Natural killer cell (primary cell): ENCODE results near the gene TAAR1. TPM values are rescaled to one million over a fixed set of nuclear protein-coding genes. Genes with fewer than 3 reads are reported as not detected.

ENCODE experiments used
- ATAC-seq, 3 donors: fragments of 150-1000 bp in 2 of 3; fragments of 200-7000 bp in 1 of 3; cut with Tn5 transposase; 1 replicate in 1 of 3; 2 replicates in 2 of 3; pipeline ENCODE4 v1.10.0; 2021; ENCODE audit warnings: mild to moderate bottlenecking in 2 of 3, moderate library complexity in 2 of 3
- DNase-seq, 2 donors: peaks; one replicate each; pipeline versions ENCODE4 v3.0.0 to v3.0.0-alpha.2; 2013 to 2021; ENCODE audit warnings: mixed read lengths in 1 of 2
- H3K27ac ChIP-seq: one replicate; pipeline ENCODE4 v1.5.1; 2013; ENCODE audit warnings: mild to moderate bottlenecking, low read length
- H3K27me3 ChIP-seq: one replicate; pipeline ENCODE4 v1.6.1; 2013; ENCODE audit warnings: low read length; ENCODE audit not compliant: control insufficient read depth, insufficient read depth
- H3K36me3 ChIP-seq: one replicate; pipeline ENCODE4 v1.6.1; 2013; ENCODE audit warnings: low read length; ENCODE audit not compliant: control insufficient read depth, insufficient read depth
- H3K4me1 ChIP-seq: one replicate; pipeline ENCODE4 v1.6.1; 2013; ENCODE audit warnings: low read length; ENCODE audit not compliant: control insufficient read depth, insufficient read depth
- H3K4me3 ChIP-seq: one replicate; pipeline ENCODE4 v1.5.1; 2013; ENCODE audit warnings: low read length
- H3K9me3 ChIP-seq: one replicate; pipeline ENCODE4 v1.6.1; 2013; ENCODE audit warnings: low read length; ENCODE audit not compliant: control insufficient read depth, insufficient read depth
- H3K27ac Mint-ChIP-seq, 2 donors: one replicate each; pipeline ENCODE4 v1.8.0; 2022; ENCODE audit warnings: mild to moderate bottlenecking in 2 of 2, mixed read lengths in 2 of 2, moderate library complexity in 1 of 2
- H3K27me3 Mint-ChIP-seq, 2 donors: one replicate each; pipeline ENCODE4 v1.8.0; 2022; ENCODE audit warnings: low read depth in 2 of 2, mixed read lengths in 2 of 2
- H3K36me3 Mint-ChIP-seq: one replicate; pipeline ENCODE4 v1.8.0; 2022; ENCODE audit warnings: mixed read lengths
- H3K4me1 Mint-ChIP-seq, 2 donors: one replicate each; pipeline ENCODE4 v1.8.0; 2022; ENCODE audit warnings: mixed read lengths in 2 of 2
- H3K4me3 Mint-ChIP-seq: one replicate; pipeline ENCODE4 v1.8.0; 2022; ENCODE audit warnings: mild to moderate bottlenecking, moderate library complexity, mixed read lengths
- H3K9me3 Mint-ChIP-seq, 2 donors: one replicate each; pipeline ENCODE4 v1.8.0; 2022; ENCODE audit warnings: mixed read lengths in 2 of 2
- CTCF ChIP-seq: fragments of 200-600 bp; IDR thresholded peaks from one replicate; pipeline ENCODE4 v1.8.0; 2022; ENCODE audit warnings: antibody characterized with exemption
- WGBS: methylation state at CpG from one replicate; pipeline ENCODE4 v1.1.7; 2013; ENCODE audit warnings: missing lambda C conversion rate; ENCODE audit not compliant: insufficient coverage; 5-methylcytosine and 5-hydroxymethylcytosine counted together
- intact Hi-C: fragments of 100-400 bp; cut with micrococcal nuclease; formaldehyde crosslinking; loops from one replicate; pipeline ENCODE4 v1.14.2; 2022
- total RNA-seq, 4 donors: library from RNA; stranded (reverse); fragments of 120-200 nt in 1 of 4; gene quantifications; one replicate each; pipeline versions ENCODE4 v1.2.3 to v1.2.4, GENCODE V29; 2013 to 2022

TAAR1 gene
- total RNA-seq, 3 donors from 2014 or later (not counting 1 experiment from before 2014, with no cell fraction given) = not detected

- intact Hi-C loops = no loop called here
- no peaks in the 10 kb centered on the region for H3K9me3 Mint-ChIP-seq
- H3K27ac Mint-ChIP-seq = no peak overlapping the region
- no peaks in the 10 kb centered on the region for H3K4me1 Mint-ChIP-seq
- DNase-seq = no peak
- H3K4me3 Mint-ChIP-seq = no peak overlapping the region
- no peak overlapping the region for H3K27ac ChIP-seq
- H3K36me3 ChIP-seq = no peaks in the 10 kb centered on the region
- no peak for TF ChIP-seq CTCF
- 81% methylated on average over 3 of the region's 6 CpGs for WGBS
- no peaks in the 10 kb centered on the region for H3K4me1 ChIP-seq
- peaks cover 6 to 19% of the 10 kb centered on the region in 2 donors for H3K27me3 Mint-ChIP-seq
- peaks cover 6% of the 10 kb centered on the region for H3K27me3 ChIP-seq
- no peaks in the 10 kb centered on the region for H3K9me3 ChIP-seq
- no peak overlapping the region for H3K4me3 ChIP-seq
- no peaks in the 10 kb centered on the region for H3K36me3 Mint-ChIP-seq
- ATAC-seq = no peak
These were observed 35.7 kb downstream of the TAAR1 start for GRCh38 chr6:132623106-132623845.

GRCh38 chr6:132616677-132617076 is 42.3 kb downstream of the TAAR1 start:
- peaks cover 16 to 28% of the 10 kb centered on the region in 2 donors for H3K4me1 Mint-ChIP-seq
- intact Hi-C loops = no loop called here

GRCh38 chr6:132614554-132614953 is 44.4 kb downstream of the TAAR1 start:
- peak overlapping the region; percentile 8 for H3K4me3 ChIP-seq
- Mint-ChIP-seq H3K27me3 (no peaks in the 10 kb centered on the region), H3K9me3 (no peaks in the 10 kb centered on the region), H3K36me3 (no peaks in the 10 kb centered on the region), H3K4me3 (peak overlapping the region; percentile 88), H3K27ac (peak overlapping the region; percentile 76 to 85), H3K4me1 (peaks cover 23 to 37% of the 10 kb centered on the region in 2 donors)
- TF ChIP-seq CTCF = no peak
- H3K9me3 ChIP-seq = no peaks in the 10 kb centered on the region
- no peaks in the 10 kb centered on the region for H3K4me1 ChIP-seq
- DNase-seq (peak in 1 of 2 donors; percentile 14), ATAC-seq (peak; percentile 26 to 50 (median 42))
- peak overlapping the region; percentile 1 for H3K27ac ChIP-seq
- 35% methylated on average over 7 of the region's 7 CpGs for WGBS
- intact Hi-C loops = loop anchor here (5.0 kb wide), 1 partner anchor 198 kb away; the partner anchor contains the start of gene RPS12
- no peaks in the 10 kb centered on the region for H3K36me3 ChIP-seq
- no peaks in the 10 kb centered on the region for H3K27me3 ChIP-seq

More at GRCh38 chr6:132616677-132617076, 42.3 kb downstream of the TAAR1 start:
- no peak overlapping the region for H3K27ac Mint-ChIP-seq
- H3K4me3 ChIP-seq = no peak overlapping the region
- no peak for DNase-seq
- H3K4me3 Mint-ChIP-seq = peak overlapping the region; percentile 13
- H3K27ac ChIP-seq = no peak overlapping the region
- H3K4me1 ChIP-seq = no peaks in the 10 kb centered on the region
- no CpG with 5 or more reads among the region's 1 CpG for WGBS
- ATAC-seq = no peak
- H3K36me3 Mint-ChIP-seq = no peaks in the 10 kb centered on the region
- H3K9me3 Mint-ChIP-seq = no peaks in the 10 kb centered on the region
- H3K9me3 ChIP-seq = no peaks in the 10 kb centered on the region
- no peak for TF ChIP-seq CTCF
- H3K27me3 Mint-ChIP-seq = no peaks in the 10 kb centered on the region
- no peaks in the 10 kb centered on the region for H3K27me3 ChIP-seq
- no peaks in the 10 kb centered on the region for H3K36me3 ChIP-seq
